Mucosa of stomach (tissue), 1 donor: ENCODE measurements around the gene PALM3.

Experiments used
- H3K27me3 ChIP-seq: one replicate; pipeline ENCODE4 v1.7.0; 2013; ENCODE audit warnings: mild to moderate bottlenecking, low read length; ENCODE audit not compliant: control insufficient read depth, insufficient read depth
- H3K36me3 ChIP-seq: one replicate; pipeline ENCODE4 v1.7.0; 2013; ENCODE audit warnings: low read length; ENCODE audit not compliant: control insufficient read depth, insufficient read depth
- H3K4me1 ChIP-seq: one replicate; pipeline ENCODE4 v1.7.0; 2013; ENCODE audit warnings: mild to moderate bottlenecking, low read length; ENCODE audit not compliant: control insufficient read depth, insufficient read depth
- H3K4me3 ChIP-seq: one replicate; pipeline ENCODE4 v1.7.0; 2013; ENCODE audit warnings: low read length
- H3K9ac ChIP-seq: one replicate; pipeline ENCODE4 v1.7.0; 2013; ENCODE audit warnings: mild to moderate bottlenecking, low read length, moderate library complexity
- H3K9me3 ChIP-seq: one replicate; pipeline ENCODE4 v1.7.0; 2013; ENCODE audit warnings: mild to moderate bottlenecking, low read length, moderate library complexity; ENCODE audit not compliant: control insufficient read depth
- donor health status: Pancreatic carcinoma.

The PALM3 gene

DNA sequence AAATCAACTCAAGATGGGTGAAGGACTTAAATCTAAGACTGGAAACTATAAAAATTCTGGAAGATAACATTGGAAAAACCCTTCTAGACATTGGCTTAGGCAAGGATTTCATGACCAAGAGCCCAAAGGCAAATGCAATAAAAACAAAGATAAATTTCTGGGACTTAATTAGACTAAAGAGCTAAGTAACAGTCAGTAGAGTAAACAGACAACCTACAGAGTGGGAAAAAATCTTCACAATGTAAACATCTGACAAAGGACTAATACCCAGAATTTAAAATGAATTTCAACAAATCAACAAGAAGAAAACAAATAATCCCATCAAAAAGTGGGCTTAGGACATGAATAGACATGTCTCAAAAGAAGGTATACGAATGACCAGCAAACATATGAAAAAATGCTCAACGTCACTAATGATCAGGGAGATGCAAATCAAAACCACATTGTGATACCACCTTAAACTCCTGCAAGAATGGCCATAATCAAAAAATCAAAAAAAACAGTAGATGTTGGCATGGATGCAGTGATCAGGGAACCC is 49.4 kb downstream of the PALM3 start:
- Histone ChIP-seq H3K4me3 (no peak overlapping the region), H3K9ac (no peak overlapping the region), H3K4me1 (peaks cover 7% of the 10 kb centered on the region), H3K9me3 (no peaks in the 10 kb centered on the region), H3K36me3 (no peaks in the 10 kb centered on the region), H3K27me3 (no peaks in the 10 kb centered on the region)

DNA sequence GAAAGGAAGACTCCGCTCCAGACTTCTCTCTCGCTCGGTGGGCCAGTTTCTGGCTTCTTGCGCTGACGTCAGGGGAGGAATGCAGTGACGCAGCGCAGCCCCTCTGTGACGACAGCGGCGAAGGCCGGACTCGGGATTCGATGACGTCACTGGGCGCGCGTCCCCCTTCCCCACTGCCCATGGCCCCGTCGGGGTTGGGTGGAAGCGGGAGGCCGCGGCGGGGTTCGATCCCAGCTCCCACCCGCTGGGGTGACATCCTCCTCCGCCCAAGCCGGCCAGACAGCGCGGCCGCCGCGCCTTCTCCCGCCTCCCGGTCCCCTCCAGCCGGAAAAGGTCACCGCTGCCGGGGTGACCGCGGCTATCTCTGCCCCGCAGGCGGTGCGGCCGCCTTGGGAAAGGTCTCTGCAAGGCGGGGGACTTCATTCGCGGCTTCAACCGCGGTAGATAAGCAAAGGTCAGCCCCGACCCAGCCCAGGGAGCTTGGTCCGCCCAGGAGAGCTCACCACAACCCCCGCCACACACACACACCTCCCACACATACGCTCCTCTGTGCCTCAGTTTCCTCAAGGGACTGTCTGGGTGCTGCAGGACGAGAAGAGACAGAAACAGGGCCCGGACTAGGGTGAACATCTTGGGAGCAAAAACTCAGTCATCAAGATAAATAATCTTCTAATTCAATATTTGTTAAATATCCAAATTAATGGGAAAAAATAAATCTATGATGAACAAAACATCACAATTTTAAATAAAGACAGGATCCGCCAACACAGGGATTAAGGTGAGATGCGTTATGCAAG is 54.9 kb downstream of the PALM3 start:
- no peaks in the 10 kb centered on the region for H3K36me3 ChIP-seq
- H3K4me3 ChIP-seq: peak overlapping the region; percentile 43
- H3K9me3 ChIP-seq: no peaks in the 10 kb centered on the region

DNA sequence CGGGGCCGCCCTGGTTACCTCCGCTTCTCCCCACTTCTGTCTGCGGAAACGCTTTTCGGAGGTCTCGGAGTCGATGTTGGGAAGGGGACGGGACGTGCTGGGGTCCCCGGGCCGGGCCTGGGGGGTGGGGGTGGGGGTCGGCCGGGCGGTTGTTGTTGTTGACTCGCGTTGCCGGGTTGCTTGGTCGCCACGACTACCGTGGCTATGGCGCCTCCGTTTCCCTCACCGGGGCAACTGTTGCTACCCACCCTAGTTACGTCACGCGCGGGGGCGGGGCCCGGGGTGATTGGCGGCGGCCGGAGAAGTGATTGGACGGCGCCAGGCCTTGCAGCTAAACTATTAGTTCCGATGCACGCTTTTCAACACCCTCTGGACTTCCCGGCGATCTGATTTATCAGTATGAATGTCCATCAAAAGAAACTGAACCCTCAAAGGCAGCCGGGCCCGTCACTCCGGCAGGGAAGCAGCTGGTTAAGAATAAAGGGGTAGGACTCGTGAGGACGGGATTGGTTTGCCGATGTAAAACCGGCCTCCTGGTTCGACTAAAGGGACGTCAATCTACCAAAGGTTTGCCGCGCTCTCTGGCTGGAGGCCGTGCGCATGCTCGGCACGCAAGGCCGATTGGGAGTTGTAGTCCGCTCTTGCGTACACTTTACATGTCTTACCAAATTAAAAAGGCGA is 55.7 kb downstream of the PALM3 start, which contains the start of gene RFX1:
RFX1 (minus strand) TSS at position 236 of the 681 bp plus-strand sequence. CDS start 12,477 bp downstream, outside the sequence.
- Histone ChIP-seq H3K27me3 (no peaks in the 10 kb centered on the region), H3K4me1 (peaks cover 29% of the 10 kb centered on the region), H3K9me3 (no peaks in the 10 kb centered on the region), H3K9ac (peak within 1 kb of the TSS; percentile 96), H3K4me3 (peak within 1 kb of the TSS; percentile 43), H3K36me3 (no peaks in the 10 kb centered on the region)

More for the DNA sequence above, 54.9 kb downstream of the PALM3 start:
- no peaks in the 10 kb centered on the region for H3K27me3 ChIP-seq
- H3K9ac ChIP-seq: peak overlapping the region; percentile 96
- peaks cover 29% of the 10 kb centered on the region for H3K4me1 ChIP-seq

DNA sequence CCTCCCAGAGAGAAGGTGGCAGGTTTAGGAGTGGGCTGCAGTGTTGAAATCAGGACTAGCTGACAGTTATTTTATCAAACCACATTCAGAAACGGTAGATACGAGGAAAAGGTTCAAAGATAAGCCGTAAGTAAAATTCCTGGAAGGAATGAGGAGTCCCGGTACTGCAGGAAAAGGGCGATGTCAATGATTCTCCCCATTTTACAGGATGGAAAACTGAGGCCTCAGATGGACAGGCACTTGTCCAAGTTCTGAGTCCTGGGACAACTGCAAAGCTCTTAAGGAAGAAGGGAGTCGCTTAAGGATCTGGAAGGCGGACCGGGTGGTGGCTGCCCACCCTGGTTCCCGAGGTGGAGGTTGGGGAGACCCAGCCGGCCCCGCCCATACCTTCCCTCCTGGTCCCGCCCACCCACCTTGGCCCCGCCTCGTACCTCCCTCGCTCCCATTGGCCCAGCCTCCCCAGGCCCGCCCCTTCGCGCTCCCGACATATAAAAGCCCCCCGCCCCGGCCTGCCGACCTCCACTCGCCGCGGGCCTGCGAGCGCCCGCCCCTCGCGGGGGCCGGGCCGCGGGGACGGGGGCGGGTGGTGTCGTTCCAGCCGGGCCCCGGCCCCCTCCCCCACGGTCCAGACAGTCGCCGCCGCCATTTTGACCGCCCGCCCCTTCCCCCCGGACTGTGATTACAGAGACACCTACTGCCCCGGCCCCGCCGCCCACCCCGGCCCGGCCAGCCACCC is 56.4 kb downstream of the PALM3 start:
- Histone ChIP-seq H3K36me3 (peaks cover under 1% of the 10 kb centered on the region), H3K9me3 (no peaks in the 10 kb centered on the region), H3K4me1 (peaks cover 29% of the 10 kb centered on the region), H3K4me3 (no peak overlapping the region), H3K9ac (peak overlapping the region; percentile 74), H3K27me3 (no peaks in the 10 kb centered on the region)

DNA sequence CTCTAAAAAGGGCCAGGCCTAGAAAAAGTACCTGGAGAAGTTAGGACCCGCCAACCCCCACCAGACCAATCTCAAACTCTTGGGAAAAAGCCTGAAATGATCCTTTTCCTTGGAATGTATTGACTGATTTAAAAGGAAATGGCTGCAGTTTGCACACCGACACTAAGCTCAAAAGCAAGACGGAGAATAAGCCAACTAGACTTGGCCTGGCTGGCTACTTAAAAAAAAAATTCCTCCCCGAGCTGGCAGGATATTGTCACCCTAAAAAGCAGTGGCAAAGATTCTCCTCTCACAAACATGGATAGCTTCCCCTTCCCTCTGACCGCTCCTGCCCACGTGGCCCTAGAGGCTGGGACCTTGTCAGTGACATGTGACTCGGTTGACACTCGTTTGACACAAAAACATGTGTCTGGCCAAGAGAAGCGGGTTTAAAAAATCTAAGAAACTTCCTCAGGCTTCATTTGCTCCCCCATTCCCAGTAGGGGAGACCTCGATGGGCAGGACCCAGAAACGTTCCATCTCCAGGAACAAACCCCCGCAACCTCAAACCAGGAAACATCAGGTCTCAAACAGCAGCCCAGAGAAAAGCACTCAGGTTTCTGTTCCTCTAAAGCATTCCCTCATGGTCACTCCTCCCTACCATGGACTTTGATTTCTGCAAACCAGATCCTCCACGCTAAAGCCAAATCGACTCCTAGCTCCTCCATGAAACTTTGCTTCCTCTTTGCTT is 57.1 kb downstream of the PALM3 start:
- H3K9ac ChIP-seq: peak overlapping the region; percentile 32
- no peaks in the 10 kb centered on the region for H3K27me3 ChIP-seq
- no peaks in the 10 kb centered on the region for H3K9me3 ChIP-seq
- H3K36me3 ChIP-seq: peaks cover 4% of the 10 kb centered on the region
- H3K4me1 ChIP-seq: peaks cover 29% of the 10 kb centered on the region
- no peak overlapping the region for H3K4me3 ChIP-seq
